HG03159 (cell line): ENCODE results near the gene DKC1.
"Not testable (repeated sequence)": the region's sequence is repeated elsewhere in the genome, so short reads cannot be mapped to it uniquely, and the experiment has no call there.

Source experiments
- ATAC-seq: cut with Tn5 transposase; IDR thresholded peaks from one replicate; pipeline ENCODE4 v1.9.1; 2021; ENCODE audit warnings: mild to moderate bottlenecking, moderate library complexity; ENCODE audit not compliant: unreplicated experiment

Gene DKC1

GRCh38 chrX:154817048-154817618 is 54.5 kb downstream of the DKC1 start:
- ATAC-seq = not testable (repeated sequence)

GRCh38 chrX:154818916-154819770 is 56.5 kb downstream of the DKC1 start:
- peak; percentile 18 for ATAC-seq

GRCh38 chrX:154819771-154820341 is 57.2 kb downstream of the DKC1 start:
- peak; percentile 75 for ATAC-seq

DNA sequence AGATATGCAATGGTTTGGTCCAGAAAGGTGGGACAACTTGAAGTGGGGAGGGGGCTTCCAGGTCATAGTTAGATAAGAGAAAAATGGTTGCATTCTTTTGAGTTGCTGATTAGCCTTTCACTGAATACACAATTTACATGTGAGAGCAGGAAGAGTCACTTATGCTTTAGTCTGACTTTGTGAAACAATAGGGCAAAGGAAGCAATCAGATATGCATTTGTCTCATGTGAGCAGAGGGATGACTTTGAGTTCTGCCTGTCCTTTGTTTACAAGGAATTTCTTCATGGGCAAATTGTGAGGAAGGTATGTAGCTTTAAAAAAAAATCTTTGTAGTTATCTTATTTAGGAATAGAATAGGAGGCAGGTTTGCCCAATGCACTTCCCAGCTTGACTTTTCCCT is 58.9 kb downstream of the DKC1 start:
- no peak for ATAC-seq

- ATAC-seq = no peak
Observed at GRCh38 chrX:154822029-154822428, 59.4 kb downstream of the DKC1 start.

- no peak for ATAC-seq
Observed at GRCh38 chrX:154824638-154825037, 62.0 kb downstream of the DKC1 start.

DNA sequence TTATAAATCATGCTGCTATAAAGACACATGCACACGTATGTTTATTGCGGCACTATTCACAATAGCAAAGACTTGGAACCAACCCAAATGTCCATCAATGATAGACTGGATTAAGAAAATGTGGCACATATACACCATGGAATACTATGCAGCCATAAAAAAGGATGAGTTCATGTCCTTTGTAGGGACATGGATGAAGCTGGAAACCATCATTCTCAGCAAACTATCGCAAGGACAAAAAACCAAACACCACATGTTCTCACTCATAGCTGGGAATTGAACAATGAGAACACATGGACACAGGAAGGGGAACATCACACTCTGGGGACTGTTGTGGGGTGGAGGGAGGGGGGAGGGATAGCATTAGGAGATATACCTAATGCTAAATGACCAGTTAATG is 62.9 kb downstream of the DKC1 start:
- not testable (repeated sequence) for ATAC-seq
